ENCODE data around the gene SYT11. TPM values are rescaled to one million over a fixed set of nuclear protein-coding genes. Genes with fewer than 3 reads are reported as not detected.
A peak's percentile ranks its signal among the peaks of the same experiment; 100 is the strongest.
"Not testable (repeated sequence)": the region's sequence is repeated elsewhere in the genome, so short reads cannot be mapped to it uniquely, and the experiment has no call there.

SYT11 gene
- total RNA-seq, 1 donor from 2014 or later: 22.3 TPM

GRCh38 chr1:155890251-155890650 lies 30.9 kb downstream of the SYT11 start:
- no peak overlapping the region for H3K4me3 Mint-ChIP-seq (ENCODE audit: unreplicated experiment)
- H3K9me3 Mint-ChIP-seq (ENCODE audit: unreplicated experiment): no peaks in the 10 kb centered on the region
- peaks cover 23% of the 10 kb centered on the region for H3K4me1 ChIP-seq (ENCODE audit: insufficient read depth, low read length)
- H3K27ac ChIP-seq (ENCODE audit: low read depth, low read length): no peak overlapping the region
- H3K4me2 ChIP-seq (ENCODE audit: low read length): no peak overlapping the region
- H2AFZ ChIP-seq (ENCODE audit: low read depth, low read length): no peak overlapping the region
- H3K27ac Mint-ChIP-seq (ENCODE audit: unreplicated experiment): no peak overlapping the region
- TF ChIP-seq CTCF (IDR thresholded peaks at IDR 0.05; ENCODE audit: insufficient read depth, low read depth, low read length): no peak
- TF ChIP-seq EZH2 (IDR thresholded peaks at IDR 0.05; ENCODE audit: insufficient read depth, low read length): no peak
- FAIRE-seq (no peak), DNase-seq (ENCODE audit: low read depth) (no peak)
- H3K9me3 ChIP-seq (ENCODE audit: insufficient read depth, low read depth, low read length): no peaks in the 10 kb centered on the region
- H3K36me3 ChIP-seq (ENCODE audit: insufficient read depth, low read length): no peaks in the 10 kb centered on the region
- H3K9ac ChIP-seq (ENCODE audit: low read length): no peak overlapping the region
- peaks cover 14% of the 10 kb centered on the region for H3K4me1 Mint-ChIP-seq (ENCODE audit: low read depth, unreplicated experiment)
- H3K36me3 Mint-ChIP-seq (ENCODE audit: low read depth, unreplicated experiment): peaks cover under 1% of the 10 kb centered on the region
- H4K20me1 ChIP-seq (ENCODE audit: insufficient read depth, low read length): no peaks in the 10 kb centered on the region
- no peaks in the 10 kb centered on the region for H3K27me3 ChIP-seq (ENCODE audit: insufficient read depth, low read length)
- H3K4me3 ChIP-seq (ENCODE audit: insufficient read depth, low read depth, low read length): no peak overlapping the region
- H3K79me2 ChIP-seq (ENCODE audit: insufficient read depth, low read length): no peaks in the 10 kb centered on the region
- no peaks in the 10 kb centered on the region for H3K27me3 Mint-ChIP-seq (ENCODE audit: low read depth, unreplicated experiment)

GRCh38 chr1:155892796-155893195 lies 33.4 kb downstream of the SYT11 start:
- no peaks in the 10 kb centered on the region for H3K9me3 Mint-ChIP-seq (ENCODE audit: unreplicated experiment)
- no peaks in the 10 kb centered on the region for H3K27me3 Mint-ChIP-seq (ENCODE audit: low read depth, unreplicated experiment)
- no peaks in the 10 kb centered on the region for H3K79me2 ChIP-seq (ENCODE audit: insufficient read depth, low read length)
- H3K27ac ChIP-seq (ENCODE audit: low read depth, low read length): peak overlapping the region; percentile 91
- no peaks in the 10 kb centered on the region for H3K9me3 ChIP-seq (ENCODE audit: insufficient read depth, low read depth, low read length)
- H3K4me1 Mint-ChIP-seq (ENCODE audit: low read depth, unreplicated experiment): peaks cover 14% of the 10 kb centered on the region
- H3K36me3 ChIP-seq (ENCODE audit: insufficient read depth, low read length): peaks cover 4% of the 10 kb centered on the region
- H3K36me3 Mint-ChIP-seq (ENCODE audit: low read depth, unreplicated experiment): peaks cover 4% of the 10 kb centered on the region
- H3K4me3 ChIP-seq (ENCODE audit: insufficient read depth, low read depth, low read length): peak overlapping the region; percentile 29
- no peak overlapping the region for H3K4me3 Mint-ChIP-seq (ENCODE audit: unreplicated experiment)
- H3K4me1 ChIP-seq (ENCODE audit: insufficient read depth, low read length): peaks cover 23% of the 10 kb centered on the region
- peak overlapping the region; percentile 77 for H3K9ac ChIP-seq (ENCODE audit: low read length)
- peak; percentile 94 for FAIRE-seq
- H4K20me1 ChIP-seq (ENCODE audit: insufficient read depth, low read length): no peaks in the 10 kb centered on the region
- no peak overlapping the region for H2AFZ ChIP-seq (ENCODE audit: low read depth, low read length)
- H3K27me3 ChIP-seq (ENCODE audit: insufficient read depth, low read length): no peaks in the 10 kb centered on the region
- peak overlapping the region; percentile 98 for H3K27ac Mint-ChIP-seq (ENCODE audit: unreplicated experiment)
- TF ChIP-seq EZH2 (IDR thresholded peaks at IDR 0.05; ENCODE audit: insufficient read depth, low read length): no peak
- no peak for TF ChIP-seq CTCF (IDR thresholded peaks at IDR 0.05; ENCODE audit: insufficient read depth, low read depth, low read length)
- peak; percentile 77 for DNase-seq (ENCODE audit: low read depth)
- H3K4me2 ChIP-seq (ENCODE audit: low read length): peak overlapping the region; percentile 82

- no peaks in the 10 kb centered on the region for H3K79me2 ChIP-seq (ENCODE audit: insufficient read depth, low read length)
- H3K9ac ChIP-seq (ENCODE audit: low read length): peak overlapping the region; percentile 77
- peak overlapping the region; percentile 98 for H3K27ac Mint-ChIP-seq (ENCODE audit: unreplicated experiment)
- H3K4me3 Mint-ChIP-seq (ENCODE audit: unreplicated experiment): peak overlapping the region; percentile 51
- no peaks in the 10 kb centered on the region for H3K9me3 ChIP-seq (ENCODE audit: insufficient read depth, low read depth, low read length)
- FAIRE-seq: peak; percentile 71
- TF ChIP-seq CTCF (IDR thresholded peaks at IDR 0.05; ENCODE audit: insufficient read depth, low read depth, low read length) (no peak), EZH2 (IDR thresholded peaks at IDR 0.05; ENCODE audit: insufficient read depth, low read length) (no peak)
- H3K36me3 ChIP-seq (ENCODE audit: insufficient read depth, low read length): peaks cover 8% of the 10 kb centered on the region
- H3K27me3 ChIP-seq (ENCODE audit: insufficient read depth, low read length): no peaks in the 10 kb centered on the region
- peak overlapping the region; percentile 29 for H3K4me3 ChIP-seq (ENCODE audit: insufficient read depth, low read depth, low read length)
- peak overlapping the region; percentile 82 for H3K4me2 ChIP-seq (ENCODE audit: low read length)
- peaks cover 14% of the 10 kb centered on the region for H3K4me1 Mint-ChIP-seq (ENCODE audit: low read depth, unreplicated experiment)
- peak overlapping the region; percentile 91 for H3K27ac ChIP-seq (ENCODE audit: low read depth, low read length)
- H3K4me1 ChIP-seq (ENCODE audit: insufficient read depth, low read length): peaks cover 23% of the 10 kb centered on the region
- H3K27me3 Mint-ChIP-seq (ENCODE audit: low read depth, unreplicated experiment): no peaks in the 10 kb centered on the region
- peak; percentile 85 for DNase-seq (ENCODE audit: low read depth)
- H4K20me1 ChIP-seq (ENCODE audit: insufficient read depth, low read length): no peaks in the 10 kb centered on the region
- H2AFZ ChIP-seq (ENCODE audit: low read depth, low read length): no peak overlapping the region
- no peaks in the 10 kb centered on the region for H3K9me3 Mint-ChIP-seq (ENCODE audit: unreplicated experiment)
- peaks cover 6% of the 10 kb centered on the region for H3K36me3 Mint-ChIP-seq (ENCODE audit: low read depth, unreplicated experiment)
These were observed 34.2 kb downstream of the SYT11 start for GRCh38 chr1:155893389-155894142.

- H3K4me3 ChIP-seq (ENCODE audit: insufficient read depth, low read depth, low read length); H3K9me3 ChIP-seq (ENCODE audit: insufficient read depth, low read depth, low read length); H3K27me3 Mint-ChIP-seq (ENCODE audit: low read depth, unreplicated experiment); H2AFZ ChIP-seq (ENCODE audit: low read depth, low read length); FAIRE-seq; H3K4me2 ChIP-seq (ENCODE audit: low read length); H4K20me1 ChIP-seq (ENCODE audit: insufficient read depth, low read length); H3K27ac ChIP-seq (ENCODE audit: low read depth, low read length); DNase-seq (ENCODE audit: low read depth); H3K4me3 Mint-ChIP-seq (ENCODE audit: unreplicated experiment); H3K9me3 Mint-ChIP-seq (ENCODE audit: unreplicated experiment); H3K79me2 ChIP-seq (ENCODE audit: insufficient read depth, low read length); H3K27me3 ChIP-seq (ENCODE audit: insufficient read depth, low read length); H3K9ac ChIP-seq (ENCODE audit: low read length): not testable (repeated sequence)
- H3K36me3 ChIP-seq (ENCODE audit: insufficient read depth, low read length): peaks cover 28% of the 10 kb centered on the region
- H3K4me1 ChIP-seq (ENCODE audit: insufficient read depth, low read length): peaks cover 18% of the 10 kb centered on the region
- Mint-ChIP-seq H3K36me3 (ENCODE audit: low read depth, unreplicated experiment) (peaks cover 11% of the 10 kb centered on the region), H3K27ac (ENCODE audit: unreplicated experiment) (peak overlapping the region; percentile 18), H3K4me1 (ENCODE audit: low read depth, unreplicated experiment) (peaks cover 14% of the 10 kb centered on the region)
These were observed 36.2 kb downstream of the SYT11 start for GRCh38 chr1:155895617-155896016.

Measured in astrocyte (in vitro differentiated cells and primary cell).